ENCODE results near the gene CDK14.
"Not testable (repeated sequence)": the region's sequence is repeated elsewhere in the genome, so short reads cannot be mapped to it uniquely, and the experiment has no call there.

CDK14 gene

GRCh38 chr7:90629297-90629918, 33.3 kb downstream of the CDK14 start:
- intact Hi-C loops (cut with DNase I; ENCODE audit: low total_unique reads), result loop anchor here (10.0 kb wide), 1 partner anchor 175 kb away; no protein-coding TSS in a partner anchor
- Histone ChIP-seq H3K4me1 (peaks cover 0 to 18% (median 10%) of the 10 kb centered on the region in 4 donors), H3K4me3 (no peak overlapping the region), H3K27ac (no peak overlapping the region), H3K9me3 (no peaks in the 10 kb centered on the region), H3K36me3 (no peaks in the 10 kb centered on the region), H3K27me3 (no peaks in the 10 kb centered on the region)
- no peak for DNase-seq
- TF ChIP-seq CTCF (IDR thresholded peaks at IDR 0.05), result peak; percentile 53 to 54

- no peak for TF ChIP-seq CTCF (IDR thresholded peaks at IDR 0.05)
- Histone ChIP-seq H3K4me3 (no peak overlapping the region), H3K36me3 (no peaks in the 10 kb centered on the region), H3K9me3 (no peaks in the 10 kb centered on the region), H3K27ac (no peak overlapping the region), H3K4me1 (no peaks in the 10 kb centered on the region), H3K27me3 (no peaks in the 10 kb centered on the region)
- intact Hi-C loops (cut with DNase I; ENCODE audit: low total_unique reads), result no loop called here
- DNase-seq, result no peak
Observed at GRCh38 chr7:90631502-90631901, 35.4 kb downstream of the CDK14 start.

GRCh38 chr7:90639683-90640082, 43.6 kb downstream of the CDK14 start:
- H3K36me3 ChIP-seq; H3K9me3 ChIP-seq; DNase-seq; H3K27ac ChIP-seq; intact Hi-C loops (cut with DNase I; ENCODE audit: low total_unique reads); H3K4me3 ChIP-seq; H3K4me1 ChIP-seq; H3K27me3 ChIP-seq: not testable (repeated sequence)

- Histone ChIP-seq H3K4me3 (no peak overlapping the region), H3K27ac (no peak overlapping the region), H3K27me3 (no peaks in the 10 kb centered on the region), H3K9me3 (peaks cover 0 to 4% (median 0%) of the 10 kb centered on the region in 3 donors), H3K36me3 (peaks cover 0 to 8% (median 0%) of the 10 kb centered on the region in 3 donors), H3K4me1 (peaks cover 0 to 19% (median 5%) of the 10 kb centered on the region in 4 donors)
- no peak for DNase-seq
- intact Hi-C loops (cut with DNase I; ENCODE audit: low total_unique reads), result no loop called here
- no peak for TF ChIP-seq CTCF (IDR thresholded peaks at IDR 0.05)
Observed at GRCh38 chr7:90642978-90643377, 46.9 kb downstream of the CDK14 start.

GRCh38 chr7:90645784-90646183, 49.7 kb downstream of the CDK14 start:
- Histone ChIP-seq H3K27me3 (no peaks in the 10 kb centered on the region), H3K27ac (peak overlapping the region in 1 of 2 donors; percentile 0), H3K36me3 (peaks cover 0 to 8% (median 0%) of the 10 kb centered on the region in 3 donors), H3K4me1 (peaks cover 0 to 33% (median 9%) of the 10 kb centered on the region in 4 donors), H3K4me3 (no peak overlapping the region), H3K9me3 (no peaks in the 10 kb centered on the region)
- TF ChIP-seq CTCF (IDR thresholded peaks at IDR 0.05), result no peak
- intact Hi-C loops (cut with DNase I; ENCODE audit: low total_unique reads), result no loop called here
- DNase-seq, result no peak

- peaks cover 0 to 8% (median 0%) of the 10 kb centered on the region in 3 donors for H3K36me3 ChIP-seq
- H3K4me3 ChIP-seq, result no peak overlapping the region
- intact Hi-C loops (cut with DNase I; ENCODE audit: low total_unique reads), result no loop called here
- no peak for DNase-seq
- TF ChIP-seq CTCF (IDR thresholded peaks at IDR 0.05), result no peak
- no peaks in the 10 kb centered on the region for H3K27me3 ChIP-seq
- peak overlapping the region; percentile 42 to 70 for H3K27ac ChIP-seq
- H3K4me1 ChIP-seq, result peaks cover 0 to 33% (median 9%) of the 10 kb centered on the region in 4 donors
- no peaks in the 10 kb centered on the region for H3K9me3 ChIP-seq
Observed at GRCh38 chr7:90648107-90648506, 52.0 kb downstream of the CDK14 start.

All from tibial artery (tissue), 4 donors.